ENCODE data around the gene ESD.

DNA sequence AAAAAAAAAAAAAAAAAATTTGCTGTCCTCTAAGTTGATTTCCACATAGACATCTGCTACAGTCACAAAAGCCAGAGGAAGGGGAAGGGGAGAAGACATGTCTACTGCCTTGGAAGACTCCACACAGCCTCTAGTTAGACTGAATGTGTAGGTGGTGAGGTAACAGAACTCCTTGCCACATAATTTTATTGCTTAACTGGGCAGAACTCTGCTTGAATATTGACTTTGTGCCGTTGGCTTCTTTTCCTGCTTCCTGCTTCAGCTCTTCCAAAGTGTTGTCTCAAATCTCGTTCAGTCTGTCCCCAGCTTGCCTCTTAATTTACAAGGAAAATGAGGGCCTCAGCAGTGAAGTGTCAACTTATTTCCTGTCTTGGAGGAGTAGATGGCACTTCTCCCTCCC, 37.1 kb downstream of the ESD start:
- TF ChIP-seq POLR2AphosphoS5 (IDR thresholded peaks at IDR 0.05; ENCODE audit: low read depth, low read length) (no peak), SIN3A (IDR thresholded peaks at IDR 0.05; ENCODE audit: borderline replicate concordance, insufficient read depth, low read length) (no peak), TAF1 (IDR thresholded peaks at IDR 0.05; ENCODE audit: borderline replicate concordance, insufficient read depth, low read length) (no peak)
- TF ChIP-seq, protein P1, sequence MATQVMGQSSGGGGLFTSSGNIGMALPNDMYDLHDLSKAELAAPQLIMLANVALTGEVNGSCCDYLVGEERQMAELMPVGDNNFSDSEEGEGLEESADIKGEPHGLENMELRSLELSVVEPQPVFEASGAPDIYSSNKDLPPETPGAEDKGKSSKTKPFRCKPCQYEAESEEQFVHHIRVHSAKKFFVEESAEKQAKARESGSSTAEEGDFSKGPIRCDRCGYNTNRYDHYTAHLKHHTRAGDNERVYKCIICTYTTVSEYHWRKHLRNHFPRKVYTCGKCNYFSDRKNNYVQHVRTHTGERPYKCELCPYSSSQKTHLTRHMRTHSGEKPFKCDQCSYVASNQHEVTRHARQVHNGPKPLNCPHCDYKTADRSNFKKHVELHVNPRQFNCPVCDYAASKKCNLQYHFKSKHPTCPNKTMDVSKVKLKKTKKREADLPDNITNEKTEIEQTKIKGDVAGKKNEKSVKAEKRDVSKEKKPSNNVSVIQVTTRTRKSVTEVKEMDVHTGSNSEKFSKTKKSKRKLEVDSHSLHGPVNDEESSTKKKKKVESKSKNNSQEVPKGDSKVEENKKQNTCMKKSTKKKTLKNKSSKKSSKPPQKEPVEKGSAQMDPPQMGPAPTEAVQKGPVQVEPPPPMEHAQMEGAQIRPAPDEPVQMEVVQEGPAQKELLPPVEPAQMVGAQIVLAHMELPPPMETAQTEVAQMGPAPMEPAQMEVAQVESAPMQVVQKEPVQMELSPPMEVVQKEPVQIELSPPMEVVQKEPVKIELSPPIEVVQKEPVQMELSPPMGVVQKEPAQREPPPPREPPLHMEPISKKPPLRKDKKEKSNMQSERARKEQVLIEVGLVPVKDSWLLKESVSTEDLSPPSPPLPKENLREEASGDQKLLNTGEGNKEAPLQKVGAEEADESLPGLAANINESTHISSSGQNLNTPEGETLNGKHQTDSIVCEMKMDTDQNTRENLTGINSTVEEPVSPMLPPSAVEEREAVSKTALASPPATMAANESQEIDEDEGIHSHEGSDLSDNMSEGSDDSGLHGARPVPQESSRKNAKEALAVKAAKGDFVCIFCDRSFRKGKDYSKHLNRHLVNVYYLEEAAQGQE (IDR thresholded peaks at IDR 0.05; ENCODE audit: insufficient read depth in 1 of 2, low read depth in 2 of 2, low read length in 2 of 2): no peak

Measured in PFSK-1 (cell line).